Measurements from ENCODE around the gene UBE2QL1. TPM values are rescaled to one million over a fixed set of nuclear protein-coding genes. Genes with fewer than 3 reads are reported as not detected.

Gene UBE2QL1
- total and polyA plus RNA-seq, 2 experiments from 2014 or later = 6.3 to 8.8 TPM

DNA sequence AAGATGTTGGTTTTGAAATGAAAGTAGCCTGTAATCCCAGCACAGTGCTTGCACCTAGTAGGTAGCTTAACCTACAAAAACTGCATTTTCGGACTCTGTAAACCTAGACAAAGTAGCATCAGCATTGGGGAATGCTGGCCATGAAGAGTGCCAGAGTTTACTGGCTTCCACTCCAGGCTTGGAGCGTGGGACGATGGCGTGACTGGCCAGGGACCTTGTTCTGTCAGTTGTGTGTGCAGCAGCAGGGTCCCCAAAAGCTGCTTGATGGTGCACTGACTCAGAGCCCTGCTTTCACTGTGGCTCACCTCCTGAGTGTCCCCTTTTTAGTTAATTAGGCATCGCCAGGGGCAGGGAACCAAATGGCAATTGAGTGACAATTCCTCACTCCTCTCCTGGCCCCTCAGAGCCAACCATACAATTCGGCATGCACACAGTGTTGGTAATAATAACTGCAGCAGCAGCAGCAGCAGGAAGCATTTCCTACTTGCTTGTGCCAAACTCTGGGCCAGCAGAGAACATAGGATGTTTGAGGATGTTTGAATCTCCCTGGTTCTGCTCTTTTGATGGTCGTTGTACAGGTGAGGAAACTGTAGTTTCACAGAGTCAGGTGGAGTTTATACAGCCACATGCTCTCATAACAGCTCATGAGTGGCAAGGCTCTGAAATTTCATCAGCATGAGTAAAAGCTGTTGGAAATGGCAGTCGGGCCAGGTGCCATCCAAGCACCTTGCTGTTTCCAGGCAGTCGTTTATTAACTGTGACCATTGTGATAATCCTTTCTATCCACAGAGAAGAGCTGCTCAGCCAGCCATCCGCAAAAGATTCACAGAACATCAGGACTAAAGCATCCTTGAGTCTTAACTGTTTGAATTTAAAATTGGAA, 4.2 kb downstream of the UBE2QL1 start:
- H3K4me3 ChIP-seq = no peak overlapping the region
- no peak for DNase-seq (ENCODE audit: low read depth in 1 of 2, low spot score in 1 of 2)
- TF ChIP-seq, protein P1, sequence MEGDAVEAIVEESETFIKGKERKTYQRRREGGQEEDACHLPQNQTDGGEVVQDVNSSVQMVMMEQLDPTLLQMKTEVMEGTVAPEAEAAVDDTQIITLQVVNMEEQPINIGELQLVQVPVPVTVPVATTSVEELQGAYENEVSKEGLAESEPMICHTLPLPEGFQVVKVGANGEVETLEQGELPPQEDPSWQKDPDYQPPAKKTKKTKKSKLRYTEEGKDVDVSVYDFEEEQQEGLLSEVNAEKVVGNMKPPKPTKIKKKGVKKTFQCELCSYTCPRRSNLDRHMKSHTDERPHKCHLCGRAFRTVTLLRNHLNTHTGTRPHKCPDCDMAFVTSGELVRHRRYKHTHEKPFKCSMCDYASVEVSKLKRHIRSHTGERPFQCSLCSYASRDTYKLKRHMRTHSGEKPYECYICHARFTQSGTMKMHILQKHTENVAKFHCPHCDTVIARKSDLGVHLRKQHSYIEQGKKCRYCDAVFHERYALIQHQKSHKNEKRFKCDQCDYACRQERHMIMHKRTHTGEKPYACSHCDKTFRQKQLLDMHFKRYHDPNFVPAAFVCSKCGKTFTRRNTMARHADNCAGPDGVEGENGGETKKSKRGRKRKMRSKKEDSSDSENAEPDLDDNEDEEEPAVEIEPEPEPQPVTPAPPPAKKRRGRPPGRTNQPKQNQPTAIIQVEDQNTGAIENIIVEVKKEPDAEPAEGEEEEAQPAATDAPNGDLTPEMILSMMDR (IDR thresholded peaks at IDR 0.05; ENCODE audit: low read depth, low read length) = no peak
- peaks cover 20% of the 10 kb centered on the region for H3K4me1 ChIP-seq (ENCODE audit: low read depth)
- H3K27me3 ChIP-seq = peaks cover 53% of the 10 kb centered on the region
- H3K36me3 ChIP-seq = no peaks in the 10 kb centered on the region
- H3K9me3 ChIP-seq (ENCODE audit: low read depth) = no peaks in the 10 kb centered on the region
- H3K27ac ChIP-seq = no peak overlapping the region

DNA sequence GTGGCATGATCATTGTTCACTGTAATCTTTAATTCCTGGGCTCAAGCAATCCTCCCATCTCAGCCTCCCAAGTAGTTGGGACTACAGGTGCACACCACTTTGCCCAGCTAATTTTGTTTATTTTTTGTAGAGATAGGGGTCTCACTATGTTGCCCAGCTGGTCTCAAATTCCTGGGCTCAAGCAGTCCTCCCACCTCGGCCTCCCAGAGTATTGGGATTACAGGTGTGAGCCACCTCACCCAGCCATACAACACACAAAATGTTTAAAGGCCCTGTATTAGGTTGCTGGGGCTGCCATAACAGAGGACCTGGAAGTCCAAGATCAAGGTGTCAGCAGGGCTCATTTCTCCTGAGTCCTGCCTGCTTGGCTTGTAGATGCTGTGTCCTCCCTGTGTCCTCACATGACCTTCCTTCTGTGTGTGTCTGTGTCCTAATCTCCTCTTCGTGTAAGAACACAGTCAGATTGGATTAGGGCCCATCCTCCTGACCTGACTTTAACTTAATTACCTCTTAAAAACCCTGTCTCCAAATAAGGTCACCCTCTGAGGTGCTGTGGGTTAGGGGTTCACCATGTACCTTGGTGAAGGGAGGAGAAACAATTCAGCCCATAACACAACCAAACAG, 5.4 kb downstream of the UBE2QL1 start:
- H3K27me3 ChIP-seq = peaks cover 50% of the 10 kb centered on the region
- no peaks in the 10 kb centered on the region for H3K36me3 ChIP-seq
- H3K27ac ChIP-seq = peak overlapping the region; percentile 5
- TF ChIP-seq, protein P1 (IDR thresholded peaks at IDR 0.05; ENCODE audit: low read depth, low read length) = no peak
- H3K4me3 ChIP-seq = no peak overlapping the region
- peaks cover 20% of the 10 kb centered on the region for H3K4me1 ChIP-seq (ENCODE audit: low read depth)
- H3K9me3 ChIP-seq (ENCODE audit: low read depth) = no peaks in the 10 kb centered on the region
- no peak for DNase-seq (ENCODE audit: low read depth in 1 of 2, low spot score in 1 of 2)

DNA sequence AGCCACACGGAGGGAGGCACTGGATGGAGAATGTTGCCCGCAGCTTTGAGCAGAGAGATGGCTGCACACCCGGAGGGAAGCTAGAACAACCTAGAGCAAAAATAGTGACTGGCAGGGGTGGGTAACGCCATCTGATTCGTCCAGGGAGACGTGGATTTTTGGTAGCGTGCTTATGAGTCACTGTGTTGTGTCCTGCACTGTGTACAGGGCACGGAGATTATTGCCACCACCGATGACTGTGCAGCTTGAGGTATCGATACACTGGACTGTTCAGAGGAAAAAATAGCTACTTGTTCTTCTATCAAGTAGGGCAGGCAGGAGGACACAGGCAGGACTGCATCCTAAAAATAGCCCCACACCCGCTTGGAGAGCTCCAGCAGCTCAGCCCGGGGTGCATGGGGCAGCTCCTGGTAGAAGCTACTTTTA, 6.0 kb downstream of the UBE2QL1 start:
- H3K27ac ChIP-seq = peak overlapping the region; percentile 5
- no peak overlapping the region for H3K4me3 ChIP-seq
- no peaks in the 10 kb centered on the region for H3K9me3 ChIP-seq (ENCODE audit: low read depth)

DNA sequence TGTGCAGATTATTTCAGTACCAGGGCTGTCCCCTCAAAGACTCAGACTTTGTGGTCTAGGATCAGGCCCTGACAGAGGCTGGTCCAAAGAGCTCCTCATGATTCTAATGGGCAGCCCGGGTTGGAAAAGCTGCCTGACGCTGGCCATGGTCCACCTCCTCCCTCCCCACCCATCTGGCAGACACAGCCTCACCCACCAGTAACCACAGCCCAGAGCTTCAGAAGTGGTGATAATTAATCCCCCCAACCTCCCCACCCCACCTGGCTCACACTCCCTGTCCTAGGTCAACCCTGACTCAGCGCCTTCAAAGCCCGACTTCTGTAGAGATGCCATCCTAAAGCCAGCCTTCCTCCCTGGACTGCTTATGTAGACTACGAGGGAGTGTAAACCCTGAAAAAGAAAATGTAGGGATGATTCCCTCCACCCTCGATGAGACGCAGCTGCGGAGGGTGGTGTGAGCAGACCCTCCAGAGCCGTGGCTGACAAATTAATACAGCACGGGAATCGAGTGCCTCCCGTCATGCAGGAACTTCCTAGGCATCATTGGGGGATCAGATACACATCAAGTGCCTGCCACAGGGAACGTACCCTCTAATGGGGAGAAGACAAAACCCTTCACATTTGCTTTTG, 7.0 kb downstream of the UBE2QL1 start:
- H3K27me3 ChIP-seq = peaks cover 38% of the 10 kb centered on the region
- no peaks in the 10 kb centered on the region for H3K9me3 ChIP-seq (ENCODE audit: low read depth)
- TF ChIP-seq, protein P1 (IDR thresholded peaks at IDR 0.05; ENCODE audit: low read depth, low read length) = no peak
- DNase-seq (ENCODE audit: low read depth in 1 of 2, low spot score in 1 of 2) = no peak
- H3K27ac ChIP-seq = peak overlapping the region; percentile 5
- no peaks in the 10 kb centered on the region for H3K36me3 ChIP-seq
- peaks cover 20% of the 10 kb centered on the region for H3K4me1 ChIP-seq (ENCODE audit: low read depth)
- H3K4me3 ChIP-seq = no peak overlapping the region

More for the DNA sequence above, 6.0 kb downstream of the UBE2QL1 start:
- H3K4me1 ChIP-seq (ENCODE audit: low read depth) = peaks cover 20% of the 10 kb centered on the region
- TF ChIP-seq, protein P1 (IDR thresholded peaks at IDR 0.05; ENCODE audit: low read depth, low read length) = no peak
- peak in 1 of 2 donors; percentile 68 for DNase-seq (ENCODE audit: low read depth in 1 of 2, low spot score in 1 of 2)
- peaks cover 45% of the 10 kb centered on the region for H3K27me3 ChIP-seq
- H3K36me3 ChIP-seq = no peaks in the 10 kb centered on the region

DNA sequence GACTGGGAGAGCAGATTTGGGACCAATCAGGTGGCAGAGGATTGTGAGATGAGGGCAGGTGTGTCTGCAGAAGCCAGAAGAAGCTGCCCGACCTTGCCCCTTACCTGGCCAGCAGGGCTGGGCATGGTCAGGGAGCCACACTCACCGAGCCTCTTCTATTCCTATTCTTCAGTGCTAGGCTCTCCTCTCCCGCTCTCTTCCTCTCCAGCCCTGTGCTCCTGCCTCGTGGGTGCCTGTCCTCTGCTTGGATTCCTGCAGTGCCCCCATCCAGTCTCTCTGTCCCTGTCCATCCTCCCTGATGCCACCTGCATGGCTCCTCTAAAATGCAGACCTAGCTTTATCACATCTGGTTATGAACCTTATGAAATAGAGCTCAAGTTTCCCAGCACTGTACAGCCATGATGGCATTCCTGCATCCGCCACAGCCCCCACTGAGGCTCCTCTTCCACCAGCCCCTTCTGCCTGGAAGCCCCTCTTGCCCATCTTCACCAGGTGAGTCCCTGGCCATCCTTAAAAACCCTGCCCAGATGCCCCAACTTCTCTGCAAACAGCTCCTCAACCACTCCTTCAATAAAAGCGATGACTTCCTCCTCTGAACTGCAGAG, 8.2 kb downstream of the UBE2QL1 start:
- TF ChIP-seq, protein P1 (IDR thresholded peaks at IDR 0.05; ENCODE audit: low read depth, low read length) = no peak
- H3K27me3 ChIP-seq = peaks cover 26% of the 10 kb centered on the region

More for the DNA sequence above, 8.2 kb downstream of the UBE2QL1 start:
- Histone ChIP-seq H3K27ac (no peak overlapping the region), H3K4me1 (ENCODE audit: low read depth) (peaks cover 20% of the 10 kb centered on the region), H3K4me3 (no peak overlapping the region), H3K36me3 (no peaks in the 10 kb centered on the region), H3K9me3 (ENCODE audit: low read depth) (no peaks in the 10 kb centered on the region)
- DNase-seq (ENCODE audit: low read depth in 1 of 2, low spot score in 1 of 2) = no peak

Measured in cardiac muscle cell (in vitro differentiated cells and primary cell).